NCI-H524 (cell line): ENCODE data around the gene PRPSAP2.
"Not testable (repeated sequence)": the region's sequence is repeated elsewhere in the genome, so short reads cannot be mapped to it uniquely, and the experiment has no call there.

Experiments
- DNase-seq, 2 experiments: peaks; one replicate each; lab custom pipeline; 2025; lab: John Stamatoyannopoulos, UW

PRPSAP2 gene

GRCh38 chr17:18889658-18890057, 31.7 kb downstream of the PRPSAP2 start:
- no peak for DNase-seq

GRCh38 chr17:18891541-18891940, 33.6 kb downstream of the PRPSAP2 start:
- no peak for DNase-seq

GRCh38 chr17:18896146-18896545, 38.2 kb downstream of the PRPSAP2 start:
- DNase-seq, result no peak

- DNase-seq, result no peak
Measured at GRCh38 chr17:18896947-18897346, 39.0 kb downstream of the PRPSAP2 start.

GRCh38 chr17:18904482-18904881, 46.6 kb downstream of the PRPSAP2 start:
- DNase-seq, result no peak

GRCh38 chr17:18905226-18905625, 47.3 kb downstream of the PRPSAP2 start:
- no peak for DNase-seq

- DNase-seq, result no peak
Measured at GRCh38 chr17:18910326-18910725, 52.4 kb downstream of the PRPSAP2 start.

- no peak for DNase-seq
Measured at GRCh38 chr17:18910881-18911280, 53.0 kb downstream of the PRPSAP2 start.

- DNase-seq, result no peak
Measured at GRCh38 chr17:18916816-18917500, 59.0 kb downstream of the PRPSAP2 start.

- no peak for DNase-seq
Measured at GRCh38 chr17:18917506-18918032, 59.6 kb downstream of the PRPSAP2 start.

GRCh38 chr17:18919963-18920362, 62.0 kb downstream of the PRPSAP2 start:
- no peak for DNase-seq

GRCh38 chr17:18920911-18921441, 63.0 kb downstream of the PRPSAP2 start:
- DNase-seq, result no peak

- no peak for DNase-seq
Measured at GRCh38 chr17:18921485-18921884, 63.6 kb downstream of the PRPSAP2 start.

GRCh38 chr17:18921912-18922451, 64.1 kb downstream of the PRPSAP2 start:
- DNase-seq, result no peak

- not testable (repeated sequence) for DNase-seq
Measured at GRCh38 chr17:18922596-18922995, 64.7 kb downstream of the PRPSAP2 start.

- DNase-seq, result no peak
Measured at GRCh38 chr17:18925187-18925586, 67.3 kb downstream of the PRPSAP2 start.

- no peak for DNase-seq
Measured at GRCh38 chr17:18928628-18929125, 70.7 kb downstream of the PRPSAP2 start.

GRCh38 chr17:18932360-18933055, 74.6 kb downstream of the PRPSAP2 start:
- no peak for DNase-seq

- no peak for DNase-seq
Measured at GRCh38 chr17:18933102-18934058, 75.4 kb downstream of the PRPSAP2 start.

GRCh38 chr17:18937981-18938691, 80.2 kb downstream of the PRPSAP2 start:
- no peak for DNase-seq

- no peak for DNase-seq
Measured at GRCh38 chr17:18938692-18939023, 80.7 kb downstream of the PRPSAP2 start.
